Suprapubic skin (tissue), 4 donors: ENCODE measurements around the gene HECTD3.

Source experiments
- EP300 ChIP-seq: sonication (generic); formaldehyde crosslinking; IDR thresholded peaks from one replicate; pipeline ENCODE4 v1.6.1; 2017; ENCODE audit warnings: antibody characterized with exemption
- POLR2A ChIP-seq, 2 donors: fragments of 450-650 bp; IDR thresholded peaks; one replicate each; pipeline ENCODE4 v1.6.1; 2017; ENCODE audit warnings: antibody characterized with exemption in 2 of 2, mild to moderate bottlenecking in 2 of 2, moderate library complexity in 2 of 2
- POLR2AphosphoS5 ChIP-seq, 3 donors: sonication (generic); formaldehyde crosslinking; IDR thresholded peaks; one replicate each; pipeline ENCODE4 v1.6.1; 2017; ENCODE audit warnings: antibody characterized with exemption in 3 of 3
- TF ChIP-seq, protein P1 (sequence below), 2 donors: fragments of 200-600 bp in 1 of 2; fragments of 450-650 bp in 1 of 2; sonication (generic) in 1 of 2; IDR thresholded peaks; one replicate each; pipeline ENCODE4 v1.5.1; 2016 to 2019; ENCODE audit warnings: antibody characterized with exemption in 2 of 2, mild to moderate bottlenecking in 1 of 2, moderate library complexity in 1 of 2

DNA sequence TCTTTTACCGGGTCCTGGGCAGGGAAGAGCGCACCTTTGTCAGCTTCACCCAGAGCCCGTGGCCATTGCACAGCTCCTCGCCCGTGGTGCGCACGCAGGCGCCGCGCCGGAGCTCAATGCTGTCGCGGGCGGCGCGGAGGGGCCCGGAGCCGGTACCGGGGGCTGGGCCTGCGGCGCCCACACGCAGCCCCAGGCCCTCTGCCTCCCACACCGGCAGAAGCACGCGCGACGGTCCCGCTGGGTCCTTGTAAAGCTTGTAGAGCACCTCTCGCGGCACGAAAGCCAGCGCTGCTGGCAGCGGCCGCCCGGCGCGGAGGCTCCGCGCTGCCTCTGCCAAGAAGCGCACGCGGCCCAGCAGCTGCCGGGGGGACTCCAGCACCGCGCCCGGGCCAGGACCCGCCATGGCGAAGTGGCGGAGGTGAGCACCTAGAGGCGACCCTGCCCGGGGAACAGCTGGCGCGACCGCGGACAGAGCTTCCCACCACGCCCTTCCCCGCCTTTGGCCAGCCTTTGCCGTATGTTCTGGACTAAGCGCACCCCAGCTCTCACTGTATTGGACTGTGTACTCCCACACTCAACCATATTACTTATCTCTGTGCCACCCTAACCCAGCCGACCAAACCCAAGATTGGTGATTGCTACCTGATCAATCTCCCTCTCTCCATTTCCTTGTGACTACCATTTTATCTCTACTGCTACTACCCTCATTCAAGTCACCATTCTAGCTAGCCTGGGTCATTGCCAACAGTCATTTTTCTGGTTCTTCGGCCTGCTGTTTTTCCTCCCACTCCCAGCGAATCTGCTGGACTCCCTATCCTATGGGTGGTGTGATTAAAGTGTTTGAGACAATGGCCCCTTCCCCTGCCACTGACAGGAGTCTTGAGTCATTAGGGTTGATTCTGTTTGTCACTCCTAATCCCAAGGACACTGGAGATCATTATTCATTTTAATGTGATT is at the start of gene HECTD3:
- TF ChIP-seq POLR2A (IDR thresholded peaks at IDR 0.05) (peak in 1 of 2 donors; percentile 21), POLR2AphosphoS5 (IDR thresholded peaks at IDR 0.05) (peak in 1 of 3 donors; percentile 15), EP300 (no peak)
- TF ChIP-seq, protein P1, sequence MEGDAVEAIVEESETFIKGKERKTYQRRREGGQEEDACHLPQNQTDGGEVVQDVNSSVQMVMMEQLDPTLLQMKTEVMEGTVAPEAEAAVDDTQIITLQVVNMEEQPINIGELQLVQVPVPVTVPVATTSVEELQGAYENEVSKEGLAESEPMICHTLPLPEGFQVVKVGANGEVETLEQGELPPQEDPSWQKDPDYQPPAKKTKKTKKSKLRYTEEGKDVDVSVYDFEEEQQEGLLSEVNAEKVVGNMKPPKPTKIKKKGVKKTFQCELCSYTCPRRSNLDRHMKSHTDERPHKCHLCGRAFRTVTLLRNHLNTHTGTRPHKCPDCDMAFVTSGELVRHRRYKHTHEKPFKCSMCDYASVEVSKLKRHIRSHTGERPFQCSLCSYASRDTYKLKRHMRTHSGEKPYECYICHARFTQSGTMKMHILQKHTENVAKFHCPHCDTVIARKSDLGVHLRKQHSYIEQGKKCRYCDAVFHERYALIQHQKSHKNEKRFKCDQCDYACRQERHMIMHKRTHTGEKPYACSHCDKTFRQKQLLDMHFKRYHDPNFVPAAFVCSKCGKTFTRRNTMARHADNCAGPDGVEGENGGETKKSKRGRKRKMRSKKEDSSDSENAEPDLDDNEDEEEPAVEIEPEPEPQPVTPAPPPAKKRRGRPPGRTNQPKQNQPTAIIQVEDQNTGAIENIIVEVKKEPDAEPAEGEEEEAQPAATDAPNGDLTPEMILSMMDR (IDR thresholded peaks at IDR 0.05), result no peak
